Neural cell (in vitro differentiated cells): ENCODE measurements around the gene GJD2.

Experiments used
- EZH2 ChIP-seq: fragments of 200-600, 300-800 bp; shearing (Covaris generic), sonication (generic); IDR thresholded peaks from 2 replicates; pipeline ENCODE4 v1.6.1; 2014; ENCODE audit warnings: antibody characterized with exemption, low read length, borderline replicate concordance, mild to moderate bottlenecking; ENCODE audit not compliant: insufficient read depth, poor library complexity, severe bottlenecking
- TF ChIP-seq, protein P1 (sequence below): IDR thresholded peaks from 2 replicates; pipeline ENCODE4 v1.6.1; 2012; ENCODE audit warnings: borderline replicate concordance
- TF ChIP-seq, protein P2 (sequence below): fragments of 450-650 bp; IDR thresholded peaks from 2 replicates; pipeline ENCODE4 v1.5.1; 2014; ENCODE audit warnings: antibody characterized with exemption, mild to moderate bottlenecking, moderate library complexity; ENCODE audit not compliant: poor library complexity, severe bottlenecking

DNA sequence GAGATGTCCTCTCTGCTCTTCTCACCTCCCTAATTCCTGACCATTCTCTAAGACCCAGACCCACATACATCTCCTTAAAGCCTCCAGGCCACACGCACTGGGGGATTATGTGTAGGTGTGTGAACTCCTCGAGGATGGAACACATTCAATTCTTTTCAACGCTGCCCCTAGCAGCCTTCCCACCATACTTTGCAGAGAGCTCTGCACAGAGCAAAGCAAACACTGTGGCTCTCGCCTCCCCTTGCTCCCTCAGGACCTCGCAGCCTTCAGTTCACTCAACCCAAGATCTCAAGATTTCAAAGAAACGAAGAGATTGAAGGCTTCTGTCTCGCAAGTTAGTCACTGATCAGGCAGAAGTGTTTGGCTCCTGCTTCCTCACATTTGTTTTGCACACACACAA is 34.5 kb upstream of the GJD2 start:
- TF ChIP-seq, protein P1, sequence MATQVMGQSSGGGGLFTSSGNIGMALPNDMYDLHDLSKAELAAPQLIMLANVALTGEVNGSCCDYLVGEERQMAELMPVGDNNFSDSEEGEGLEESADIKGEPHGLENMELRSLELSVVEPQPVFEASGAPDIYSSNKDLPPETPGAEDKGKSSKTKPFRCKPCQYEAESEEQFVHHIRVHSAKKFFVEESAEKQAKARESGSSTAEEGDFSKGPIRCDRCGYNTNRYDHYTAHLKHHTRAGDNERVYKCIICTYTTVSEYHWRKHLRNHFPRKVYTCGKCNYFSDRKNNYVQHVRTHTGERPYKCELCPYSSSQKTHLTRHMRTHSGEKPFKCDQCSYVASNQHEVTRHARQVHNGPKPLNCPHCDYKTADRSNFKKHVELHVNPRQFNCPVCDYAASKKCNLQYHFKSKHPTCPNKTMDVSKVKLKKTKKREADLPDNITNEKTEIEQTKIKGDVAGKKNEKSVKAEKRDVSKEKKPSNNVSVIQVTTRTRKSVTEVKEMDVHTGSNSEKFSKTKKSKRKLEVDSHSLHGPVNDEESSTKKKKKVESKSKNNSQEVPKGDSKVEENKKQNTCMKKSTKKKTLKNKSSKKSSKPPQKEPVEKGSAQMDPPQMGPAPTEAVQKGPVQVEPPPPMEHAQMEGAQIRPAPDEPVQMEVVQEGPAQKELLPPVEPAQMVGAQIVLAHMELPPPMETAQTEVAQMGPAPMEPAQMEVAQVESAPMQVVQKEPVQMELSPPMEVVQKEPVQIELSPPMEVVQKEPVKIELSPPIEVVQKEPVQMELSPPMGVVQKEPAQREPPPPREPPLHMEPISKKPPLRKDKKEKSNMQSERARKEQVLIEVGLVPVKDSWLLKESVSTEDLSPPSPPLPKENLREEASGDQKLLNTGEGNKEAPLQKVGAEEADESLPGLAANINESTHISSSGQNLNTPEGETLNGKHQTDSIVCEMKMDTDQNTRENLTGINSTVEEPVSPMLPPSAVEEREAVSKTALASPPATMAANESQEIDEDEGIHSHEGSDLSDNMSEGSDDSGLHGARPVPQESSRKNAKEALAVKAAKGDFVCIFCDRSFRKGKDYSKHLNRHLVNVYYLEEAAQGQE, result no peak
- TF ChIP-seq, protein P2, sequence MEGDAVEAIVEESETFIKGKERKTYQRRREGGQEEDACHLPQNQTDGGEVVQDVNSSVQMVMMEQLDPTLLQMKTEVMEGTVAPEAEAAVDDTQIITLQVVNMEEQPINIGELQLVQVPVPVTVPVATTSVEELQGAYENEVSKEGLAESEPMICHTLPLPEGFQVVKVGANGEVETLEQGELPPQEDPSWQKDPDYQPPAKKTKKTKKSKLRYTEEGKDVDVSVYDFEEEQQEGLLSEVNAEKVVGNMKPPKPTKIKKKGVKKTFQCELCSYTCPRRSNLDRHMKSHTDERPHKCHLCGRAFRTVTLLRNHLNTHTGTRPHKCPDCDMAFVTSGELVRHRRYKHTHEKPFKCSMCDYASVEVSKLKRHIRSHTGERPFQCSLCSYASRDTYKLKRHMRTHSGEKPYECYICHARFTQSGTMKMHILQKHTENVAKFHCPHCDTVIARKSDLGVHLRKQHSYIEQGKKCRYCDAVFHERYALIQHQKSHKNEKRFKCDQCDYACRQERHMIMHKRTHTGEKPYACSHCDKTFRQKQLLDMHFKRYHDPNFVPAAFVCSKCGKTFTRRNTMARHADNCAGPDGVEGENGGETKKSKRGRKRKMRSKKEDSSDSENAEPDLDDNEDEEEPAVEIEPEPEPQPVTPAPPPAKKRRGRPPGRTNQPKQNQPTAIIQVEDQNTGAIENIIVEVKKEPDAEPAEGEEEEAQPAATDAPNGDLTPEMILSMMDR, result no peak
- TF ChIP-seq EZH2, result no peak
